HG03097 (cell line): ENCODE measurements around the gene GRID2.

ENCODE experiments used
- ATAC-seq: cut with Tn5 transposase; IDR thresholded peaks from one replicate; pipeline ENCODE4 v1.9.1; 2021; ENCODE audit not compliant: unreplicated experiment, low FRiP score

Gene GRID2

DNA sequence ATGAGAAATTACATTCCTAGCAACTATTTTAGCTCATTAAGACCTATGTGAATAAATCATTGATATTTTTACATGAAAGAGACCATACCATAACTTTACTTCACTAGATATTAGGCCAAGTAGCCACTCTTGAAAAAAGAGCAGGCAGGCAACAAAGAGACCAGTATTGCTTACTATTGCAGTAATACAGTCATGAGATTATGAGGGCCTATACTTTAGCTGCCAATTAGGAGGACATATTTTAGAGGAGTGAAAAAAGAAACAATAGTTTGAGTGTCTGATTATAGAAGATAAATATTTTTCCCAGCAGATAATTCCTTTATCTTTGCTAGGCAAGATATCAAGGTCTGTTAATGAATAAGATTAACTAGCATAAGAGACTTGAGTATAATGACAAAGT lies 739.0 kb downstream of the GRID2 start:
- ATAC-seq, result no peak

GRCh38 chr4:93053140-93053539 lies 749.4 kb downstream of the GRID2 start:
- ATAC-seq, result no peak

- ATAC-seq, result no peak
Observed at GRCh38 chr4:93061826-93062225, 758.1 kb downstream of the GRID2 start.

- no peak for ATAC-seq
Observed at GRCh38 chr4:93063325-93063724, 759.6 kb downstream of the GRID2 start.

- no peak for ATAC-seq
Observed at GRCh38 chr4:93065790-93066189, 762.0 kb downstream of the GRID2 start.

DNA sequence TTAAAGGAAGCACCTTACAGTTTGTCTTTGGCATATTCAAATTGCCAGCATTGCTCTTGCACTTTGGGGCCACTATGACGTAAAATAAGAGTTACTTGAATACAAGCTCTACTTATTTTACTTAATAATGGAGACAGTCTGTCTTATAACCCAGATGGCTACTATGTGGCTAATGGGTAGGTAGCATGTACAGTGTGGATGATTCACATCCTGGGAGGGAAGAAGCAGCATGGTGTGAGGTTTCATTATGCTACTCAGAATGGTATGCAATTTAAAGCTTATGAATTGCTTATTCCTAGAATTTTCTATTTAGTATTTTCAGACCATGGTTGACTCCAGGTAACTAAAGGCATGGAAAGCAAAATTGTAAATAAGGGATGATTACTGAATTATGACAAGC lies 763.0 kb downstream of the GRID2 start:
- no peak for ATAC-seq

DNA sequence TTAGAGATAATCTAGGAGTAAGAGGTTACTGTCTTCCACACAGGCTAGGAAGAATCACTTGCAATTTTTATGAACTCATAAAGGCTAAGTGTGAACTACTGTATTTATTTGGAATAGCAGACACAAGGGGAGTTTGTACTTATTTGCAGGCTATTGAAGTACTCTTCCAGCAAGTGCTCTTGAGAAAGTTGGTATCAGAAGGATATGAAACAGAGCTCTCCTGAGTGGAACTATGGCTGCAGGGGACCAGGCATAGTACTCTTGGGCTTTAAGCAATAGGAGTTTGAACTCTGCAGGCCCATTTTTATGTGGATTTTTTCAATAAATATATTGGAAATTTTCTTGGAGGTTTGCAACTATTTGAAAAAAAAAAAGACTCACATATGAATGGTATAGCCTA lies 768.5 kb downstream of the GRID2 start:
- no peak for ATAC-seq

DNA sequence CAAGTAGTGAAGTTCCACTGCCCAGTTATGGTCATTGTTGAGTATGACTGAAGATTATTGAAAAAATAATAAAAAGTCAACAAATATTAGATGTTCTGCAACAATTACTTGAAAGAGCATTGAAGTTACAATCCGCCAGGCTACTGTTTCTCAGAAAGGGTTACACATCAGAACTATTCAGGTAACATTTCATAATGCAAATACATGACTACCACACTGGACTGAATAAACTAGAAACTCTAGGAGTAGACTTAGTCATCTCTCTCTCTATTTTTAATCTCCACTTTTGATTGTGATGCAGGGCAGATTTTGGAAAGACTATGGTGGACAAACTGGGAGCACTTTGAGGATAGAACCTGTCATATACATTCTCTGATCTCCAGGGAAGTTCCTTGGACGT lies 776.5 kb downstream of the GRID2 start:
- ATAC-seq, result no peak

DNA sequence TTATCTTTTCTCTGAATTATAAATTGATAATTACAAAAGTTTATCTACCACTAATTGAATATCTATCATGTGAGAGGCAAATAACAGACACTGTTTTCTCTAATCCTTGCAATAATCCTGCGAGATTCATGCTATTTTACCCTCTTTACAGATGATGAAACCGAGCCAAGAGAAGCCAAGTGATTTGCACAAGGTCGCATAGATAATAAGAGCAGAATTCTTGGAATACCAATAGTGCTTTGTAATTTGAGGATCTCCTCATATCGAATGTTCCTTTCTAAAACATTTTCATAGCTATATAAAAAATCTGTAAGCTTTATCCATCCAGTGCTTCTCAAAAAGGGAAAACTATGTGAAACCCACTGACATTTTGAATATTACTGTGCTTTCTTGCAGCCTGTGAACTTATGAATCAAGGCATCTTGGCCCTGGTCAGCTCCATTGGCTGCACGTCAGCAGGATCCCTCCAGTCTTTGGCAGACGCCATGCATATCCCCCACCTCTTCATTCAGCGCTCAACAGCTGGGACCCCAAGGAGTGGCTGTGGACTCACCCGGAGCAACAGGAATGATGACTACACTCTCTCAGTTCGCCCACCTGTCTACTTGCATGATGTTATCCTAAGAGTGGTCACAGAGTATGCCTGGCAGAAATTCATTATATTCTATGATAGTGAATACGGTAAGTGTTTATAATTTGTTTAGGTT lies 781.0 kb downstream of the GRID2 start:
- ATAC-seq, result no peak

DNA sequence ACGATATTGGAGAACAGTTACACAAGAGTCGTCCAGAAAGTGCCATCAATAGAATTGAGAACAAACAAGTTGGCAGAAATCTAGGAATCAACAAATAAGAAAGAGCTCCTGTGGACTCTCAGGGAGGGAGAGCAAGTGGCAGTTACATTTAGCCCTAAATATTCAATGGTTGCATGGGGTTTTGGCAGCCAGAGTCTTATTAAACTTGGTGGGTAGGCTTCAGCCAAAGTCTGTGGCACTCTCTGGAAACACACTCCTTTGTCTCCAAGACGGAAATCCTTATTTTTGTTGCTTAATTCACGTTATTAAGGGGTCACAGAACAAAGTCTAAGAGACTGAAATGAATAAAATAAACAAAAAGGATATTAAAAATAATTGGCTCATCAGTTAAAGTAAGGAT lies 782.6 kb downstream of the GRID2 start:
- no peak for ATAC-seq

- ATAC-seq, result no peak
Observed at GRCh38 chr4:93092765-93093164, 789.0 kb downstream of the GRID2 start.

GRCh38 chr4:93103042-93103441 lies 799.3 kb downstream of the GRID2 start:
- no peak for ATAC-seq

DNA sequence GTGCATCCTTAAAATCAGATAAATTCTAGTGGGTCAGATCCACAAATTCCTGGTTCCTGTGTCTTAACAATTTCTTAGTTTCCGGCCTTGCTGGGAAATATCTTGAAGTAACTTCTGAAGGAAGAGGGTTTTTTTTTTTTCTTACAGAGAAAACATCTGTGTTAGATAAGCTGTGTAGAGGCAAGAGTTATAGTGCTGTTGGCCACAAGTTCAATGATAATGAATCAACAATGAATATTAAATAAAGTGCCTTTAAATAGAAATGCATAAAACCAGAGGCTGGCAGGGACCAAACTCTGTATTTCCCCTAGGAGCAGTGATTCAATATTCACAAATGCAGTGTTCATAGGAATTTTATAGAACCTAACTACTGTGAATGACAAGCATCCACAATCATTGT lies 812.9 kb downstream of the GRID2 start:
- no peak for ATAC-seq

DNA sequence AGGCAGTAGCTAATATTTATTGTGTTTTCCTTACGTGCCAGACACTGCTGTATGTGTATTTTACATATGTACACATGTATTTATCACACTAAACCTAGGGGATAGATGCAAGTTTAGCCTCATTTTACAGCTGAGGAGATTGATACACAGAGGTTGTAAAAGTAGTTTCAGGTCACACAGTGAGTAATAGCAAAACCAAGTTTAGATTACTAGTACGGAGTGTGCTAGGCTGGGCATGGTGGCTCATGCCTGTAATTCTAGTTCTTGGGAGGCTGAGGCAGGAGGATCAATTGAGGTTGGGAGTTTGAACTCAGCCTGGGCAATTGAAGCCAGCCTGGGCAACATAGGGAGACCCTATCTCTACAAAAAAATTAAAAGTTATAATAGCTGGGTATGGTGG lies 823.7 kb downstream of the GRID2 start:
- ATAC-seq, result no peak

DNA sequence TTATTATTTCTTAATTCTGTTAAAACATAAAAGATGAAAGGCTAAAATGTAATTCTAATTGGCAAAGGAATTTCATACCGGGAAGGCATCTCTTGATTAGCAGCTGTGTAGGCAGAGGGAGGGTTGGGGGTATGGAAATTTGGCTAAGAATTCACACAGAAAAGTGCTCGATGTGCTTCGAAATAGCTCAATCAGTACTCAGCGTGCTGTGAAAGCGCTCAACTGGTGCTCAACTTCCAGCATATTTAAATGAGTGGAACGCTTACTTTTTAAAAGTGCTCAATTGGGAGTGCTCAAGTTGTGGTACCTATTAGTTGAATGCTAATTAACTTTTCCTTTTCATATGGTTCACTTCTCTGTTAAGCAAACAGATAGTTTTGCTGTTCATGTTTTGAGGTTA lies 828.9 kb downstream of the GRID2 start:
- no peak for ATAC-seq

DNA sequence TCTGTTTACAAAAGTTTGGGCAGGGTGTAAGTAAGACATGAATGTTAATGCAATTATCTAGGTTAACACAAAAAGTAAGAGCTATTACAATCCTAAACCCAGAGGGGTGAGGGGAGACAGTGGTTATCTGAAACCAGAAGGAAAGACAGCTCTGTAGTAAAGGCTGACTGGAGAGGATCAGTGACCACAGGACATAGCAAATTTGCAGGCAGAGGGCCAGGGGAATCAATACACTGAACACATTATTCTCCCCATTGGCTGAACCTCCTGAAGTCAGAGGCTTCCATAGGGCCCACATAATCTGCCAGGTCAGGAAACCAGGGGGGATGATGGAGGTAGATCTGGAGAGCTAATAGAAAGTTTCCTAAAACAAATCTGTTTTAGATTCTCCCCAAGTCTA lies 835.4 kb downstream of the GRID2 start:
- no peak for ATAC-seq

DNA sequence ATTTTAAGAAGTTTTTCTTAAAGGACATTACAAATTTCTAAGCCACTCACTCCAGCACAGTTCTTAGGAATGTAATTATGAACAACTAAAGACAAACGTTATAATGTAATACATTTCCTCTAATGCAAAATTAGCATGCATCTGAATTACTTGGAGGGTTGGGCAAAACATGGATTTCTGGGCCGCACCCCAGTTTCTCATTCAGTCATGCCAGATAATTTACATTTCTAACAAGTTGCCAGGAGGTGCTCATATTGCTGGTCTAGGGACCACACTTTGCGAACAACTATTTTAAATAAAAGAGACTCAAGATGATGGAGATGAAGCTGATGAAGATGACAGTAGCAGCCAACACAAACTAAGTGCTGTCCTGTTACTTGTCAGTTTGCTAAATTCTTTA lies 840.1 kb downstream of the GRID2 start:
- no peak for ATAC-seq

DNA sequence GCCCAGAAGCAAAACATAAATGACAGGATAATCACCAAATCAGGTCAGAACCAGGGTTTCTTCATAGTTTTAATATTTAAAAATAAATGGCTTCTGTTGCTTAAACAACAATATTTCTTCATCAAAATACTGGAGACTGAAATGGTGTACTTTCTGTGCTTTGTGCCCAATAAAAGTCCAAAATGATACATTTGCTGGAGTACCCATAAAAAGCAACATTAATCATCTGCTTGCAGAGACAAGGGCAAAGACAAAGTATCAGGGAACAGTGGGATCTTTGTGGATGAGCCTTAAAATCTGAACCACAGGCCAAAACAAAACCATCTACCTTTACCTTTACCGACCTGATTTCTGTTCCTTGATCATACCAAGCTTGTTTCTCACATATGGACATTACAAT lies 840.9 kb downstream of the GRID2 start:
- no peak for ATAC-seq

- ATAC-seq, result no peak
Observed at GRCh38 chr4:93147524-93148212, 843.9 kb downstream of the GRID2 start.

GRCh38 chr4:93152491-93152890 lies 848.7 kb downstream of the GRID2 start:
- ATAC-seq, result no peak

- ATAC-seq, result no peak
Observed at GRCh38 chr4:93157986-93158385, 854.2 kb downstream of the GRID2 start.

- ATAC-seq, result no peak
Observed at GRCh38 chr4:93168053-93168452, 864.3 kb downstream of the GRID2 start.
